ENCODE measurements around the gene CLC. TPM values are rescaled to one million over a fixed set of nuclear protein-coding genes. Genes with fewer than 3 reads are reported as not detected.
"Not testable (repeated sequence)": the region's sequence is repeated elsewhere in the genome, so short reads cannot be mapped to it uniquely, and the experiment has no call there.

CLC gene
- total RNA-seq, 1 experiment from 2014 or later = not detected

GRCh38 chr19:39692166-39692565 is 45.7 kb downstream of the CLC start:
- POLR2A ChIA-PET (ENCODE audit: low non-redundant PET) = no interaction called here
- intact Hi-C loops (cut with micrococcal nuclease; ENCODE audit: unreplicated experiment) = no loop called here
- peaks cover 67% of the 10 kb centered on the region for H3K27me3 ChIP-seq (replicated peaks; ENCODE audit: insufficient read depth, low read depth, low read length, poor library complexity)
- TF ChIP-seq EZH2 (IDR thresholded peaks at IDR 0.05; ENCODE audit: borderline replicate concordance, low read depth, low read length, poor library complexity, severe bottlenecking) = no peak
- TF ChIP-seq CTCF (conservative IDR thresholded peaks at IDR 0.05; ENCODE audit: low read depth, low read length) = no peak
- H3K4me3 ChIP-seq (ENCODE audit: low read depth, low read length, poor library complexity, severe bottlenecking) = no peak overlapping the region
- no peak overlapping the region for H3K27ac ChIP-seq (ENCODE audit: low read depth, low read length, poor library complexity, severe bottlenecking)
- no TSS peak for BruUV-seq (replicated peaks)
- H3K9me3 ChIP-seq (ENCODE audit: low read depth, low read length, poor library complexity, severe bottlenecking) = no peaks in the 10 kb centered on the region
- no peaks in the 10 kb centered on the region for H3K36me3 ChIP-seq (ENCODE audit: insufficient read depth, low read length, poor library complexity, severe bottlenecking)
- DNase-seq (ENCODE audit: low spot score) = no peak
- CTCF ChIA-PET = no interaction called here
- H3K4me1 ChIP-seq (ENCODE audit: insufficient read depth, low read length, poor library complexity, severe bottlenecking) = no peaks in the 10 kb centered on the region

GRCh38 chr19:39688637-39689036 is 49.2 kb downstream of the CLC start:
- BruUV-seq (replicated peaks); H3K9me3 ChIP-seq (ENCODE audit: low read depth, low read length, poor library complexity, severe bottlenecking); POLR2A ChIA-PET (ENCODE audit: low non-redundant PET); CTCF ChIA-PET; H3K4me3 ChIP-seq (ENCODE audit: low read depth, low read length, poor library complexity, severe bottlenecking); H3K27ac ChIP-seq (ENCODE audit: low read depth, low read length, poor library complexity, severe bottlenecking); H3K36me3 ChIP-seq (ENCODE audit: insufficient read depth, low read length, poor library complexity, severe bottlenecking); intact Hi-C loops (cut with micrococcal nuclease; ENCODE audit: unreplicated experiment); H3K4me1 ChIP-seq (ENCODE audit: insufficient read depth, low read length, poor library complexity, severe bottlenecking); DNase-seq (ENCODE audit: low spot score): not testable (repeated sequence)
- H3K27me3 ChIP-seq (replicated peaks; ENCODE audit: insufficient read depth, low read depth, low read length, poor library complexity) = peaks cover 74% of the 10 kb centered on the region

GRCh38 chr19:39686739-39687138 is 51.1 kb downstream of the CLC start:
- DNase-seq (ENCODE audit: low spot score) = no peak
- CTCF ChIA-PET = no interaction called here
- POLR2A ChIA-PET (ENCODE audit: low non-redundant PET) = no interaction called here
- H3K27me3 ChIP-seq (replicated peaks; ENCODE audit: insufficient read depth, low read depth, low read length, poor library complexity) = peaks cover 62% of the 10 kb centered on the region
- H3K9me3 ChIP-seq (ENCODE audit: low read depth, low read length, poor library complexity, severe bottlenecking) = no peaks in the 10 kb centered on the region
- intact Hi-C loops (cut with micrococcal nuclease; ENCODE audit: unreplicated experiment) = no loop called here
- no peak overlapping the region for H3K4me3 ChIP-seq (ENCODE audit: low read depth, low read length, poor library complexity, severe bottlenecking)
- no peaks in the 10 kb centered on the region for H3K36me3 ChIP-seq (ENCODE audit: insufficient read depth, low read length, poor library complexity, severe bottlenecking)
- no TSS peak for BruUV-seq (replicated peaks)
- no peaks in the 10 kb centered on the region for H3K4me1 ChIP-seq (ENCODE audit: insufficient read depth, low read length, poor library complexity, severe bottlenecking)
- no peak overlapping the region for H3K27ac ChIP-seq (ENCODE audit: low read depth, low read length, poor library complexity, severe bottlenecking)
- TF ChIP-seq EZH2 (IDR thresholded peaks at IDR 0.05; ENCODE audit: borderline replicate concordance, low read depth, low read length, poor library complexity, severe bottlenecking) (no peak), CTCF (conservative IDR thresholded peaks at IDR 0.05; ENCODE audit: low read depth, low read length) (no peak)

GRCh38 chr19:39684267-39684666 is 53.6 kb downstream of the CLC start:
- ChIA-PET POLR2A (ENCODE audit: low non-redundant PET) (no interaction called here), CTCF (no interaction called here)
- H3K4me1 ChIP-seq (ENCODE audit: insufficient read depth, low read length, poor library complexity, severe bottlenecking) = no peaks in the 10 kb centered on the region
- no peak overlapping the region for H3K27ac ChIP-seq (ENCODE audit: low read depth, low read length, poor library complexity, severe bottlenecking)
- DNase-seq (ENCODE audit: low spot score) = peak; percentile 7
- H3K27me3 ChIP-seq (replicated peaks; ENCODE audit: insufficient read depth, low read depth, low read length, poor library complexity) = peaks cover 38% of the 10 kb centered on the region
- no TSS peak for BruUV-seq (replicated peaks)
- no peak overlapping the region for H3K4me3 ChIP-seq (ENCODE audit: low read depth, low read length, poor library complexity, severe bottlenecking)
- H3K9me3 ChIP-seq (ENCODE audit: low read depth, low read length, poor library complexity, severe bottlenecking) = no peaks in the 10 kb centered on the region
- intact Hi-C loops (cut with micrococcal nuclease; ENCODE audit: unreplicated experiment) = no loop called here
- H3K36me3 ChIP-seq (ENCODE audit: insufficient read depth, low read length, poor library complexity, severe bottlenecking) = no peaks in the 10 kb centered on the region
- no peak for TF ChIP-seq EZH2 (IDR thresholded peaks at IDR 0.05; ENCODE audit: borderline replicate concordance, low read depth, low read length, poor library complexity, severe bottlenecking)
- no peak for TF ChIP-seq CTCF (conservative IDR thresholded peaks at IDR 0.05; ENCODE audit: low read depth, low read length)

All from A673 (cell line).